ENCODE data around the gene SCN1B. TPM values are rescaled to one million over a fixed set of nuclear protein-coding genes. Genes with fewer than 3 reads are reported as not detected.
A peak's percentile ranks its signal among the peaks of the same experiment; 100 is the strongest.

Gene SCN1B
- total RNA-seq, 1 donor from 2014 or later: 1.3 TPM

- no peak for TF ChIP-seq CTCF (conservative IDR thresholded peaks at IDR 0.05; ENCODE audit: low read depth, low read length)
- H3K4me3 ChIP-seq (ENCODE audit: low read depth, low read length): no peak overlapping the region
- no peak for DNase-seq (ENCODE audit: low read depth)
Observed at GRCh38 chr19:35065574-35065973, 35.3 kb downstream of the SCN1B start.

GRCh38 chr19:35066121-35066520 is 35.9 kb downstream of the SCN1B start:
- no peak for TF ChIP-seq CTCF (conservative IDR thresholded peaks at IDR 0.05; ENCODE audit: low read depth, low read length)
- no peak overlapping the region for H3K4me3 ChIP-seq (ENCODE audit: low read depth, low read length)
- DNase-seq (ENCODE audit: low read depth): no peak

- peak; percentile 92 for TF ChIP-seq CTCF (conservative IDR thresholded peaks at IDR 0.05; ENCODE audit: low read depth, low read length)
- H3K4me3 ChIP-seq (ENCODE audit: low read depth, low read length): no peak overlapping the region
- DNase-seq (ENCODE audit: low read depth): no peak
Observed at GRCh38 chr19:35066691-35067563, 36.7 kb downstream of the SCN1B start.

- TF ChIP-seq CTCF (conservative IDR thresholded peaks at IDR 0.05; ENCODE audit: low read depth, low read length): no peak
- no peak overlapping the region for H3K4me3 ChIP-seq (ENCODE audit: low read depth, low read length)
- no peak for DNase-seq (ENCODE audit: low read depth)
Observed at GRCh38 chr19:35068941-35069634, 38.8 kb downstream of the SCN1B start.

GRCh38 chr19:35069696-35070095 is 39.4 kb downstream of the SCN1B start:
- no peak for DNase-seq (ENCODE audit: low read depth)
- no peak for TF ChIP-seq CTCF (conservative IDR thresholded peaks at IDR 0.05; ENCODE audit: low read depth, low read length)
- no peak overlapping the region for H3K4me3 ChIP-seq (ENCODE audit: low read depth, low read length)

- DNase-seq (ENCODE audit: low read depth): no peak
- TF ChIP-seq CTCF (conservative IDR thresholded peaks at IDR 0.05; ENCODE audit: low read depth, low read length): no peak
- H3K4me3 ChIP-seq (ENCODE audit: low read depth, low read length): no peak overlapping the region
Observed at GRCh38 chr19:35070471-35070870, 40.2 kb downstream of the SCN1B start.

Data from epithelial cell of proximal tubule (primary cell).